ENCODE measurements around the gene UNC45B.

DNA sequence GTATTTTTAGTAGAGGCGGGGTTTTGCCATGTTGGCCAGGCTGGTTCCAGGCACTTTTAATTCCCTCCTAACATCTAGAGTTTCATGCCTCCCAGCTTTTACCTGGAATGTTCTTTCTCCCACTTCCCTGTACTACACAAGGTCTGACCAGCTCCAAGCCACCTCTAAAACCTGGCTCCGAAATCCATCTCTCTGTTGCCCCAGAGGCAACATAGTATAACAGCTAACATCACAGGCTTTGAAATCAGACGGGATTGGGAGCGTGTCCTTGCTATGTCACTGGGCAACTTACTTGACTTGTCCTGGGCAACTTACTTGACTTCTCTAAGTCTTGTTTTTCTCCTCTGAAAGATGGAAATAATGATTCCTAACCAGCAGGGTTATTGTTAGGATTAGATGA, 15.1 kb downstream of the UNC45B start:
- TF ChIP-seq, protein P1, sequence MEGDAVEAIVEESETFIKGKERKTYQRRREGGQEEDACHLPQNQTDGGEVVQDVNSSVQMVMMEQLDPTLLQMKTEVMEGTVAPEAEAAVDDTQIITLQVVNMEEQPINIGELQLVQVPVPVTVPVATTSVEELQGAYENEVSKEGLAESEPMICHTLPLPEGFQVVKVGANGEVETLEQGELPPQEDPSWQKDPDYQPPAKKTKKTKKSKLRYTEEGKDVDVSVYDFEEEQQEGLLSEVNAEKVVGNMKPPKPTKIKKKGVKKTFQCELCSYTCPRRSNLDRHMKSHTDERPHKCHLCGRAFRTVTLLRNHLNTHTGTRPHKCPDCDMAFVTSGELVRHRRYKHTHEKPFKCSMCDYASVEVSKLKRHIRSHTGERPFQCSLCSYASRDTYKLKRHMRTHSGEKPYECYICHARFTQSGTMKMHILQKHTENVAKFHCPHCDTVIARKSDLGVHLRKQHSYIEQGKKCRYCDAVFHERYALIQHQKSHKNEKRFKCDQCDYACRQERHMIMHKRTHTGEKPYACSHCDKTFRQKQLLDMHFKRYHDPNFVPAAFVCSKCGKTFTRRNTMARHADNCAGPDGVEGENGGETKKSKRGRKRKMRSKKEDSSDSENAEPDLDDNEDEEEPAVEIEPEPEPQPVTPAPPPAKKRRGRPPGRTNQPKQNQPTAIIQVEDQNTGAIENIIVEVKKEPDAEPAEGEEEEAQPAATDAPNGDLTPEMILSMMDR (IDR thresholded peaks at IDR 0.05) = no peak
- TF ChIP-seq POLR2A (IDR thresholded peaks at IDR 0.05) = no peak
